ENCODE data around the gene PANK3. TPM values are rescaled to one million over a fixed set of nuclear protein-coding genes. Genes with fewer than 3 reads are reported as not detected.
"Not testable (repeated sequence)": the region's sequence is repeated elsewhere in the genome, so short reads cannot be mapped to it uniquely, and the experiment has no call there.

Gene PANK3
- total RNA-seq, 1 donor from 2014 or later = 121 TPM

DNA sequence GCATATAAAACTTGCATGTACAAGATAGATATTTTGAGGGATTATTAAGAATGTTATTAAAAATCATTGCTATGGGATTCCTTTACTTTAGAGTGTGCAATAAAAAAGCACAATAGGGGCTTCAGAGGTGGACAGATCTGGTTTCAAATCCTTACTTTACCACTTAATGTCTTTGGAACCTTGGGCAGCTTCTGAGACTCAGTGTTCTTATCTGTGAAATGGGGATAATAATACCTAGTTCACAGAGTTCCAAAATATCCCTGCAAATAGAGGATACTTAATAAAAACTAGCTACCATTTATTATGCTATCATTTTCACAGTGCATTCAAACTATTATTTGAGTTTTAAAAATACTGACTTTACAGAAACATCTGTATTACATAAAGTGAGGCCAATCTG lies 23.3 kb upstream of the PANK3 start:
- Mint-ChIP-seq H3K4me1 (peaks cover 28% of the 10 kb centered on the region), H3K27ac (ENCODE audit: unreplicated experiment) (no peak overlapping the region), H3K27me3 (ENCODE audit: low read depth) (no peaks in the 10 kb centered on the region), H3K36me3 (ENCODE audit: low read depth) (no peaks in the 10 kb centered on the region), H3K9me3 (no peaks in the 10 kb centered on the region), H3K4me3 (no peak overlapping the region)
- TF ChIP-seq, protein P1, sequence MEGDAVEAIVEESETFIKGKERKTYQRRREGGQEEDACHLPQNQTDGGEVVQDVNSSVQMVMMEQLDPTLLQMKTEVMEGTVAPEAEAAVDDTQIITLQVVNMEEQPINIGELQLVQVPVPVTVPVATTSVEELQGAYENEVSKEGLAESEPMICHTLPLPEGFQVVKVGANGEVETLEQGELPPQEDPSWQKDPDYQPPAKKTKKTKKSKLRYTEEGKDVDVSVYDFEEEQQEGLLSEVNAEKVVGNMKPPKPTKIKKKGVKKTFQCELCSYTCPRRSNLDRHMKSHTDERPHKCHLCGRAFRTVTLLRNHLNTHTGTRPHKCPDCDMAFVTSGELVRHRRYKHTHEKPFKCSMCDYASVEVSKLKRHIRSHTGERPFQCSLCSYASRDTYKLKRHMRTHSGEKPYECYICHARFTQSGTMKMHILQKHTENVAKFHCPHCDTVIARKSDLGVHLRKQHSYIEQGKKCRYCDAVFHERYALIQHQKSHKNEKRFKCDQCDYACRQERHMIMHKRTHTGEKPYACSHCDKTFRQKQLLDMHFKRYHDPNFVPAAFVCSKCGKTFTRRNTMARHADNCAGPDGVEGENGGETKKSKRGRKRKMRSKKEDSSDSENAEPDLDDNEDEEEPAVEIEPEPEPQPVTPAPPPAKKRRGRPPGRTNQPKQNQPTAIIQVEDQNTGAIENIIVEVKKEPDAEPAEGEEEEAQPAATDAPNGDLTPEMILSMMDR (conservative IDR thresholded peaks at IDR 0.05) = no peak
- DNase-seq (ENCODE audit: low read depth, low spot score) = no peak

DNA sequence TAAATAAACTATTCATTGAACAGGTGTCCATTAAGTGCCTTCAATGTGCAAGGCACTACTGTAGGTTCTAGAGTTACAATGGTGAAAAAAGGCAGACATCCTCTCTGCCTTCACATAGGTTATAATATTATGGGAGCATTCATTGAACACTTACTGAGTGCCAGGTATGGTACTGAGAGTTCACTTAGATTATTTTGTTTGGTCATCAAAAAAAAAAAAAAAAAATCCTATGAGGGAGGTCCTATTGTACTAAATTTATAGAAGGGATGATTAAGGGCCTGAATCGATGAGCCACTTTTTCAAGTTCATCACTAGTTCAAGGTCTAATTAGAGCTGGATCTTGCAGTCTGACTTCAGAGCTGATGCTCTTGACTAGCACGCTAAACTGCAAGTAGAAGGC lies 22.8 kb upstream of the PANK3 start:
- Mint-ChIP-seq H3K27ac (ENCODE audit: unreplicated experiment) (no peak overlapping the region), H3K27me3 (ENCODE audit: low read depth) (no peaks in the 10 kb centered on the region), H3K36me3 (ENCODE audit: low read depth) (no peaks in the 10 kb centered on the region), H3K9me3 (no peaks in the 10 kb centered on the region), H3K4me3 (no peak overlapping the region), H3K4me1 (peaks cover 28% of the 10 kb centered on the region)
- TF ChIP-seq, protein P1 (conservative IDR thresholded peaks at IDR 0.05) = no peak
- no peak for DNase-seq (ENCODE audit: low read depth, low spot score)

DNA sequence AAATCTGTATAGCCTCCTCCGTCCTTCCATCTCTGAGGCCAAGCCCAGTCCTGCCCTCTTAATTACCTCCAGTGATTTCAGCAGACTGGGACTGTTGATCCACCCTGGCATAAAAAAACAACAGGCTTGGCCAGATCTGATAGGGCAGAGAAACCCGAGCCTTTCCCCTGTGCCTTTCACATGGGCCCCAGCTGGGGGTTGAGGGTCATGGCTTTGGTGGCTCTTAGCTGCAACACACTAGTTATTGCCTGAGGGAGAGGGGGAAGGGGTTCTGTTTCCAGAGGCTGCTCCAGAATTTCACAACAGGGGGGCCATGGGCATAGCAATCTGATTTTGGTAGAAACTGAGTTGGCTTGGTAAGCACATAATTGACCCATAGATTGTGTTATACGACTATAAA lies 21.2 kb upstream of the PANK3 start:
- no peaks in the 10 kb centered on the region for H3K36me3 Mint-ChIP-seq (ENCODE audit: low read depth)
- TF ChIP-seq, protein P1 (conservative IDR thresholded peaks at IDR 0.05) = no peak
- H3K4me3 Mint-ChIP-seq = peak overlapping the region; percentile 56
- H3K27me3 Mint-ChIP-seq (ENCODE audit: low read depth) = no peaks in the 10 kb centered on the region
- H3K27ac Mint-ChIP-seq (ENCODE audit: unreplicated experiment) = no peak overlapping the region
- peak; percentile 36 for DNase-seq (ENCODE audit: low read depth, low spot score)
- peaks cover 28% of the 10 kb centered on the region for H3K4me1 Mint-ChIP-seq
- H3K9me3 Mint-ChIP-seq = peaks cover 3% of the 10 kb centered on the region

DNA sequence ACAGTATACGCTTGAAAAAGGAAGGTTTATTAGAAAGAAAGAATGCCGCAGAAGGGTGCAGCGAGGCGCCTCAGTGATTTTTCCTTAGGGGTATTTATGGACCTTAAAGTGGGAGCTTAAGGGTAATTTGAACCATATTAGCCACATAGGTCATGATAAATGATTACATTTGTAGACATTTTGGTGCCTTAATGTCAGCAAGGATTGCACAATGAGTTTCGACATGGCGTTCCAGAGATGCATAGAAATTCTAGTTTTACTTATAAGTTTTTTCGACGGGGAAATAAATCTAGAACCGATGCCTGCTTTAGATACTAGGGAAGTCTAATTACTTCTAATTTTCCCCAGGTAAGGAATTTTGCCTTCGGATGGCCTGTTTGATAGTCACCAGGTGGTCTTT lies 20.7 kb upstream of the PANK3 start:
- Mint-ChIP-seq H3K27ac (ENCODE audit: unreplicated experiment) (no peak overlapping the region), H3K9me3 (peaks cover 3% of the 10 kb centered on the region)

DNA sequence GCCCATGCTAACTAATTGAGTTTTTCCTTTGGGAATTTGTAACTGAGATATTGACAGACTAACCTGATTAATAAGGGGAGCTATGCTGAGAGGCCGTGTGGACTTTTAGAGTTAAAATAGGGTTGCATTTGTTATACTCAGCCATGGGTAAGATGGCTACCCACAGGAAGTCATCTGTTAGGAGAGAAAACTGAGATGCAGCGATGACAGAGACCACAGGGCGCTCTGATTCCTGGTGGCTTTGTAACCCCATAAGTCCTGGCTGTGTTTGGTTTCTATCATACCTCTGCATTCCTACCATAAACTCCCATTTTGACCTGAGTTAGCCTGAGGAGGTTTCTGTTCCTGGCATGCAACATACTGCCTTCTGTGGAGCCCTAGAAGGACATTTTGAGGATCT lies 19.5 kb upstream of the PANK3 start:
- no peak overlapping the region for H3K27ac Mint-ChIP-seq (ENCODE audit: unreplicated experiment)
- TF ChIP-seq, protein P1 (conservative IDR thresholded peaks at IDR 0.05) = no peak
- no peaks in the 10 kb centered on the region for H3K36me3 Mint-ChIP-seq (ENCODE audit: low read depth)
- peaks cover 3% of the 10 kb centered on the region for H3K9me3 Mint-ChIP-seq
- peaks cover 24% of the 10 kb centered on the region for H3K4me1 Mint-ChIP-seq
- DNase-seq (ENCODE audit: low read depth, low spot score) = no peak
- no peak overlapping the region for H3K4me3 Mint-ChIP-seq
- H3K27me3 Mint-ChIP-seq (ENCODE audit: low read depth) = no peaks in the 10 kb centered on the region

More for the DNA sequence above, 20.7 kb upstream of the PANK3 start:
- DNase-seq (ENCODE audit: low read depth, low spot score) = no peak
- no peaks in the 10 kb centered on the region for H3K27me3 Mint-ChIP-seq (ENCODE audit: low read depth)
- H3K4me1 Mint-ChIP-seq = peaks cover 24% of the 10 kb centered on the region
- no peaks in the 10 kb centered on the region for H3K36me3 Mint-ChIP-seq (ENCODE audit: low read depth)
- H3K4me3 Mint-ChIP-seq = no peak overlapping the region
- TF ChIP-seq, protein P1 (conservative IDR thresholded peaks at IDR 0.05) = no peak

DNA sequence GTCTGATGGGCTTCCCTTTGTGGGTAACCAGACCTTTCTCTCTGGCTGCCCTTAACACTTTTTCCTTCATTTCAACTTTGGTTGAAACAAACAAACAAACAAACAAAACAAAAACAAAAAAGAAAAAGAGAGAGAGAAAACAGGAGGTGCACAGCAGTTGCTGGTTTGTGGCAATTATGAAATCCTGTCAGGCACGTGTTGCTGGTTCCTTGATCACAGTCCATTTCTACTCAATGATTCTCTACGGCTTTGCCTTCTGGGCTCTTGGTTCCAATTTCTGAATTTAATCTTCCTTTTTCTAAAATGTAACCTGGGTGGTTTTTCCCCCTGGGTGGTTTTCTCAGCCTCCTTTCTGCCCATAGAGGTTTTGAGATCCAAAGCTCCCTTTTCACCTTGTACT lies 17.8 kb upstream of the PANK3 start:
- TF ChIP-seq, protein P1 (conservative IDR thresholded peaks at IDR 0.05) = no peak
- Mint-ChIP-seq H3K4me1 (peaks cover 24% of the 10 kb centered on the region), H3K36me3 (ENCODE audit: low read depth) (no peaks in the 10 kb centered on the region), H3K27me3 (ENCODE audit: low read depth) (no peaks in the 10 kb centered on the region), H3K9me3 (peaks cover 3% of the 10 kb centered on the region), H3K27ac (ENCODE audit: unreplicated experiment) (no peak overlapping the region), H3K4me3 (no peak overlapping the region)
- DNase-seq (ENCODE audit: low read depth, low spot score) = no peak

DNA sequence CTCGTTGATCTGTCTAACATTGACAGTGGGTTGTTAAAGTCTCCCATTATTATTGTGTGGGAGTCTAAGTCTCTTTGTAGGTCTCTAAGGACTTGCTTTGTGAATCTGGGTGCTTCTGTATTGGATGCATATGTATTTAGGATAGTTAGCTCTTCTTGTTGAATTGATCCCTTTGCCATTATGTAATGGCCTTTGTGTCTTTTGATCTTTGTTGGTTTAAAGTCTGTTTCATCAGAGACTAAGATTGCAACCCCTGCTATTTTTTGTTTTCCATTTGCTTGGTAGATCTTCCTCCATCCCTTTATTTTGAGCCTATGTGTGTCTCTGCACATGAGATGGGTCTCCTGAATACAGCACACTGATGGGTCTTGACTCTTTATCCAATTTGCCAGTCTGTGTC lies 17.0 kb upstream of the PANK3 start:
- DNase-seq (ENCODE audit: low read depth, low spot score); H3K9me3 Mint-ChIP-seq; H3K27me3 Mint-ChIP-seq (ENCODE audit: low read depth); H3K4me3 Mint-ChIP-seq; H3K27ac Mint-ChIP-seq (ENCODE audit: unreplicated experiment); H3K36me3 Mint-ChIP-seq (ENCODE audit: low read depth): not testable (repeated sequence)
- H3K4me1 Mint-ChIP-seq = peaks cover 20% of the 10 kb centered on the region
